Right cardiac atrium (tissue), 5 donors: ENCODE measurements around the gene INPP4B. TPM values are rescaled to one million over a fixed set of nuclear protein-coding genes. Genes with fewer than 3 reads are reported as not detected.

ENCODE experiments used
- ATAC-seq, 2 donors: fragments of 200-7000 bp; cut with Tn5 transposase; one replicate each; pipeline versions ENCODE4 v1.8.0 to v1.9.1; 2020; ENCODE audit warnings: moderate library complexity in 2 of 2, mild to moderate bottlenecking in 1 of 2
- DNase-seq, 3 donors: peaks; one replicate each; pipeline ENCODE4 v3.0.0-alpha.2; 2020
- H3K27ac ChIP-seq: one replicate; pipeline ENCODE4 v1.5.1; 2013; ENCODE audit warnings: mild to moderate bottlenecking, low read length, control low read depth, moderate library complexity
- H3K27me3 ChIP-seq: one replicate; pipeline ENCODE4 v1.6.1; 2013; ENCODE audit not compliant: control insufficient read depth, insufficient read depth
- H3K4me1 ChIP-seq: one replicate; pipeline ENCODE4 v1.6.1; 2013; ENCODE audit warnings: low read length; ENCODE audit not compliant: control insufficient read depth, insufficient read depth
- H3K4me3 ChIP-seq: one replicate; pipeline ENCODE4 v1.5.1; 2013; ENCODE audit warnings: low read length, control low read depth
- H3K9me3 ChIP-seq: one replicate; pipeline ENCODE4 v1.6.1; 2013; ENCODE audit warnings: low read length; ENCODE audit not compliant: control insufficient read depth
- WGBS: extraction: QIAGEN DNeasy Blood & Tissue Kit; methylation state at CpG from one replicate; pipeline ENCODE4 v1.1.7; 2013; 5-methylcytosine and 5-hydroxymethylcytosine counted together
- intact Hi-C, 4 donors: fragments of 100-400 bp; cut with DNase I; formaldehyde crosslinking; loops; one replicate each; pipeline versions ENCODE4 v1.11.0 to v1.14.0; 2022 to 2023
- polyA plus RNA-seq: library from polyadenylated mRNA; stranded (reverse); fragments of 200-250 nt; gene quantifications from one replicate; pipeline ENCODE4 v1.2.3, GENCODE V29; 2013
- total RNA-seq, 4 donors: library from RNA; stranded (reverse); fragmentation: NEBNext Ultra II Directional; extraction: Animal tissue kit (Norgen Biotek cat#: 25700); gene quantifications; one replicate each; pipeline ENCODE4 v1.2.1, GENCODE V29; 2021
- donor health status: healthy with polysubstance abuse.
- donor health status: DM: no; HTN: yes; CAD: no.
- donor health status: DM: no; HTN: no; CAD: no.
- donor health status: DM: no; HTN: yes; CAD: no; lungs with severe emphysema.
- donor health status: DM: yes; HTN: yes; CAD: no.

INPP4B gene
- total and polyA plus RNA-seq, 5 donors, result 2.9 to 13.2 (median 7.0) TPM

DNA sequence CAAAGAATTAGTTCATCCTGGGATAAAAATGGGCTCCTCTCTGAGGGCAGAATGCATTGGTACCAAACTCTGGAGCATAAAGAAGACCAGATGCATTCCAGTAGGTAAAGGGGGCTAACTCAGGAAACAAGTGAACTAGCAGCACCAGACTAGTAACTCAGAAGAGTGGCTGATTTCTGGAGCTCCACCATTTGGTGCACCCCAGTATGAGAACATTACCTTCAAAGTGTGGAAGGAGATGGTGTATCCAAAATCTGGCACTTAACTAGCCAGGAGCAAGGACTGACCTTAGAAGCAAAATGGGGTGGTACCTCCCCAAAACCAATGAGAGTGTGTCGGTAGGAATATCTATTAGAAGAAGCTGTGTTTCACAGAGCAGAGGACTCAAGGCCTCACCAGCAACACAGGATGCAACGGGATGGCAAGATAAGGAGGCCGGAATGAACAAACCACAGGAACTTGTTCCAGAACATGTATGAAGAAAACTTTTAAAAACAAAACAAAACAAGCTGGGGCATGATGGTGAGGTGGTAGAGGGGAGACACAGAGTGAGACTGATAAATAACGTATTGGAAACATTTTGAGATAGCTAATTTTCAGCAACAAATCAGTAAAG is 142.3 kb downstream of the INPP4B start:
- H3K9me3 ChIP-seq, result no peaks in the 10 kb centered on the region
- no peaks in the 10 kb centered on the region for H3K4me1 ChIP-seq
- no peak for DNase-seq
- H3K27me3 ChIP-seq, result no peaks in the 10 kb centered on the region
- intact Hi-C loops, result no loop called here
- no peak overlapping the region for H3K27ac ChIP-seq
- ATAC-seq, result no peak
- no peak overlapping the region for H3K4me3 ChIP-seq
- WGBS, result 59% methylated on average over 4 of the region's 4 CpGs

GRCh38 chr4:142701017-142701416 is 145.1 kb downstream of the INPP4B start:
- Histone ChIP-seq H3K4me1 (peaks cover 2% of the 10 kb centered on the region), H3K4me3 (no peak overlapping the region), H3K9me3 (no peaks in the 10 kb centered on the region), H3K27me3 (no peaks in the 10 kb centered on the region), H3K27ac (no peak overlapping the region)
- DNase-seq (no peak), ATAC-seq (no peak)
- intact Hi-C loops, result no loop called here

DNA sequence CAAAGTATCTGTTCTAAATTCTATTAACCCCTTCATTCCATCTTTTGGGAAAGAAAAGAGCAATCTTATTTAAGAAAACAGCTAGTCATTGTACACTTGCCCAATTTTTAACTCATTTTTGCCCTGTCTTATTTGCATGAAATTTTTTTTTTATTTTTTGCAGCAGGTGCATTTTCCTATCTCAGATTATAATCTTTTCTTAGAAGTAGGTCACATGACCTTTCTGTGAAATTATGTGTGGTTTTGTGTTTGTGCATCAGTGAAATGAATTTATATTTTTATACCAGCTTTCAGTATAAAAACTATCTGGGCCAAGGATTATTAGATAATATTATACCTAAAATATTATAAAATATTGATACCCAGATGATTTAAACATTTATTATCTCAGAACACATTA is 145.6 kb downstream of the INPP4B start:
- H3K4me1 ChIP-seq, result peaks cover 2% of the 10 kb centered on the region
- H3K9me3 ChIP-seq, result no peaks in the 10 kb centered on the region
- H3K27me3 ChIP-seq, result no peaks in the 10 kb centered on the region
- intact Hi-C loops, result no loop called here
- H3K27ac ChIP-seq, result no peak overlapping the region
- DNase-seq (no peak), ATAC-seq (no peak)
- no peak overlapping the region for H3K4me3 ChIP-seq

GRCh38 chr4:142698552-142698951 is 147.5 kb downstream of the INPP4B start:
- no peak overlapping the region for H3K27ac ChIP-seq
- no peak overlapping the region for H3K4me3 ChIP-seq
- H3K4me1 ChIP-seq, result peaks cover 2% of the 10 kb centered on the region
- no peak for DNase-seq
- no peaks in the 10 kb centered on the region for H3K9me3 ChIP-seq
- WGBS, result 87% methylated on average over 1 of the region's 1 CpG
- intact Hi-C loops, result no loop called here
- ATAC-seq, result no peak
- no peaks in the 10 kb centered on the region for H3K27me3 ChIP-seq

- Histone ChIP-seq H3K4me3 (no peak overlapping the region), H3K4me1 (peaks cover 2% of the 10 kb centered on the region), H3K27me3 (no peaks in the 10 kb centered on the region), H3K9me3 (no peaks in the 10 kb centered on the region), H3K27ac (no peak overlapping the region)
- no peak for DNase-seq
- ATAC-seq, result no peak
- intact Hi-C loops, result no loop called here
- WGBS, result 90% methylated on average over 1 of the region's 1 CpG
Measured at GRCh38 chr4:142697928-142698327, 148.2 kb downstream of the INPP4B start.

- intact Hi-C loops, result no loop called here
- Histone ChIP-seq H3K9me3 (no peaks in the 10 kb centered on the region), H3K27ac (no peak overlapping the region), H3K4me3 (no peak overlapping the region), H3K27me3 (no peaks in the 10 kb centered on the region), H3K4me1 (peaks cover 2% of the 10 kb centered on the region)
- DNase-seq (no peak), ATAC-seq (no peak)
- WGBS, result 79% methylated on average over 2 of the region's 2 CpGs
Measured at GRCh38 chr4:142697320-142697719, 148.8 kb downstream of the INPP4B start.

DNA sequence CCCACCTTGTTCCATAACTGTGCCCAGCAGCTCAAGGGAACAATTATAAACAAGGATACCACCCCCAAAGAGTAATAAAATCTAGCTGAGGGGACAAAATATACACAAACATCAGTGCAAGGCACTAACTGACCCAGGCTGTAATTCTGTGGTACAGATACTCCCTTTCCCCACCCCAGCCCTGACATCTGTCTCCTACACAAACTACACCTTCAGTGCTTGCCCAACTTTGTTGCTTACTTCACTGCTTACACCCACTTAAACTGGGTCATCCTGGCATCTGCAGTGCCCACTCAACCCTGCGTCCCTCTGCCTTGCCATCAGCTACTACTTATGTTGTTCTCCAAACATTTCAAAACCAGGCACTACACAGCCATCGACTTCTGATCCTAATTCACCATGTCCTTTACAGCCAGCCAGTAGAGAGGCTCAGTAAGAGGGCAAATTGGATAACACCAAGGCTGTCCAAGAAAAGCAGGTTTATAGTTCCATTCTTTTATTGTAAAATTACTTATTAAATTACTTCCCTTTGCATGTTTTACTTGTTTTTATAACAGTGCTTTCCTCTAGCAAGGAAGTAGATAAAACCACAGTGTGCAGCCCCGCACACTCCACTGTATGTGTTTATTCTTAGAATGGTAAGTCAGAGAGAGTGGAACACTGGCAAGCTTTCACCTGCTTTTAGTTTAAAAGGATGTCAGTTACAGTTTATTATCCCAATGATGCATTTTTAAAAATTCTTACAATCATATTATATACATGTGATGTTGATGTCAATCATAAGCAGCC is 149.6 kb downstream of the INPP4B start:
- DNase-seq, result no peak
- H3K4me1 ChIP-seq, result peaks cover 2% of the 10 kb centered on the region
- 42% methylated on average over 3 of the region's 3 CpGs for WGBS

GRCh38 chr4:142690406-142691163 is 155.5 kb downstream of the INPP4B start:
- H3K27ac ChIP-seq, result no peak overlapping the region
- DNase-seq, result no peak
- no peaks in the 10 kb centered on the region for H3K9me3 ChIP-seq
- WGBS, result 76% methylated on average over 4 of the region's 4 CpGs
- intact Hi-C loops, result no loop called here
- H3K4me3 ChIP-seq, result no peak overlapping the region
- no peaks in the 10 kb centered on the region for H3K27me3 ChIP-seq
- ATAC-seq, result no peak
- H3K4me1 ChIP-seq, result no peaks in the 10 kb centered on the region

More for the DNA sequence above, 149.6 kb downstream of the INPP4B start:
- ATAC-seq, result no peak
- intact Hi-C loops, result no loop called here
- no peak overlapping the region for H3K27ac ChIP-seq
- no peaks in the 10 kb centered on the region for H3K9me3 ChIP-seq
- H3K27me3 ChIP-seq, result no peaks in the 10 kb centered on the region
- H3K4me3 ChIP-seq, result no peak overlapping the region

GRCh38 chr4:142687547-142688275 is 158.4 kb downstream of the INPP4B start:
- 77% methylated on average over 6 of the region's 6 CpGs for WGBS

DNA sequence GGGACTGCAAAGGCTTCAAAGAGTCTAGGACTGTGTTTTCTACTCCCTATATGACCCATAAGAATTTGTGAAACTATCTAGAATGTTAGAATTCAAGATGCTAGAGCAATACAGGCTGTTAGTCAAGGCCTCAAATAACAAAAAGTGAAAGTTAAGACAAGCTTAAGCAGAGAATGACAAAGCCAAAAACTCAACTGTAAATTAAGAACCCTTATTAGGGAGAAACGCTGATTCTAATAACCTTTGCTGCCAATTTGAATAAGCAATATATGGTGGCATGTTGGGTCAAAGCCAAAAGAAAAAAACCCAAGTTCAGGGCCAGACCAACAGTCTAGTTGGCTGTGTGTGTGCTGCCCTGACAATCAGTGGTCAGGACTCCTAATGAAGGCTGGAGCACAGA is 160.0 kb downstream of the INPP4B start:
- no peak for DNase-seq
- WGBS, result 76% methylated on average over 1 of the region's 1 CpG
- no peaks in the 10 kb centered on the region for H3K4me1 ChIP-seq
- no peak overlapping the region for H3K27ac ChIP-seq
- no peaks in the 10 kb centered on the region for H3K9me3 ChIP-seq
- intact Hi-C loops, result no loop called here
- no peak for ATAC-seq
- H3K4me3 ChIP-seq, result no peak overlapping the region
- no peaks in the 10 kb centered on the region for H3K27me3 ChIP-seq

More at GRCh38 chr4:142687547-142688275, 158.4 kb downstream of the INPP4B start:
- Histone ChIP-seq H3K4me3 (no peak overlapping the region), H3K27me3 (no peaks in the 10 kb centered on the region), H3K9me3 (no peaks in the 10 kb centered on the region), H3K4me1 (no peaks in the 10 kb centered on the region), H3K27ac (no peak overlapping the region)
- DNase-seq (no peak), ATAC-seq (no peak)
- intact Hi-C loops, result no loop called here

GRCh38 chr4:142683997-142684396 is 162.1 kb downstream of the INPP4B start:
- intact Hi-C loops, result no loop called here
- no peaks in the 10 kb centered on the region for H3K9me3 ChIP-seq
- H3K27me3 ChIP-seq, result no peaks in the 10 kb centered on the region
- no peaks in the 10 kb centered on the region for H3K4me1 ChIP-seq
- ATAC-seq (no peak), DNase-seq (no peak)
- 91% methylated on average over 3 of the region's 3 CpGs for WGBS
- no peak overlapping the region for H3K4me3 ChIP-seq
- H3K27ac ChIP-seq, result no peak overlapping the region
